HG03139 (cell line): ENCODE measurements around the gene S1PR4.
"Not testable (repeated sequence)": the region's sequence is repeated elsewhere in the genome, so short reads cannot be mapped to it uniquely, and the experiment has no call there.

Experiments
- ATAC-seq: cut with Tn5 transposase; IDR thresholded peaks from one replicate; pipeline ENCODE4 v1.9.1; 2021; ENCODE audit not compliant: unreplicated experiment

Gene S1PR4

GRCh38 chr19:3211191-3211590 lies 32.6 kb downstream of the S1PR4 start:
- ATAC-seq = no peak

GRCh38 chr19:3213159-3213558 lies 34.6 kb downstream of the S1PR4 start:
- ATAC-seq = no peak

- no peak for ATAC-seq
Observed at GRCh38 chr19:3216874-3217273, 38.3 kb downstream of the S1PR4 start.

DNA sequence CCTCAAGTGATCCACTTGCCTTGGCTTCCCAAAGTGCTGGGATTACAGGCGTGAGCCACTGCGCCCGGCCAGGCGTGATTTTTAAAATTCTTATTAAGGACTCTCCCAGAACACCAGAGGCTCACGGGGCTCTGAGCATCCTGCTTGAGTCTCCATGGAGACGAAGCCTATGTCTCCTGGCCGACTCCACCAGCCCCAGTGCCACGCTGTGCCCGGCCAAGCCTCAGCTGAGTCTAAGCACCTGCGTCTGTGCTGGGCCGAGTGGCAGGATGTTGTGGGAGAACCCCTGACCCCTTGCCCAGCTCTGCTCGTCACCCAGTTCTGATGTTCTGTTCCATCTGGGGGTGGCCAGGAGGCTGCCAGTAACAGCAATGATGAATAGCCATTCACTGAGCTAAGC lies 42.0 kb downstream of the S1PR4 start:
- no peak for ATAC-seq

DNA sequence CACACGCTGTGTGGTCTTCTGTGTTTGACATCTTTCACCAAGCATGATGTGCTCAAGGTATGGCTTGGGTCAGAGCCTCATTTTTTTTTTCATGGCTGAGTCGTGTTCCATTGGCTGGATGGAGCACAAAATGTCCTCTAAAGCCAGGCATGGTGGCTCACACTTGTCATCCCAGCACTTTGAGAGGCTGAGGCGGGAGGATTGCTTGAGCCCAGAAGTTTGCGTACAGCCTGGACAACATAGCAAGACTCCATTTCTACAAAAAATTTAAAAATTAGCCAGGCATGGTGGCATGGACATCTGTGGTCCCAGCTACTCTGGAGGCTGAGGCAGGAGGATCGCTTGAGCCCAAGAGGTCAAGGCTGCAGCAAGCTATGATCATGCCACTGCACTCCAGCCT lies 43.0 kb downstream of the S1PR4 start:
- ATAC-seq = not testable (repeated sequence)

- ATAC-seq = no peak
Observed at GRCh38 chr19:3222709-3223108, 44.1 kb downstream of the S1PR4 start.

GRCh38 chr19:3224346-3225168 lies 46.0 kb downstream of the S1PR4 start, which contains the start of gene CELF5:
CELF5 (plus strand) TSS chr19:3224661; CDS start chr19:3224740, 79 bp downstream.
- no peak for ATAC-seq

DNA sequence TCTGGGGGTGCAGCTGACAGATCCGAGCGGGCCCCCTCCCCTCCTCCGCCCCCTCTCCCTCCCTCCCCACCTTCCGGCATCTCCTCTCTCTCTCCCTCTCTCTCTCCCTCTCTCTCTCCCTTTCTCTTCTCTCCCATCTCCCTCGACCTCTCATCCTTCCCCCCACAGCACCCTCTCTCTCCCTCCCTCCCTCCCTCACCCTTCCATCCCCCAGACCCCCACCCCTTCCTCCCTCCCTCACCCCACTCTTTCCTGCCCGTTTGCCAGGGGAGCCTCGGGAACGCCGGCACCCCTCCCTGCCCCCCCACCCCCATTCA lies 46.6 kb downstream of the S1PR4 start:
- ATAC-seq = no peak

GRCh38 chr19:3225677-3226093 lies 47.1 kb downstream of the S1PR4 start:
- ATAC-seq = no peak

GRCh38 chr19:3227054-3227626 lies 48.6 kb downstream of the S1PR4 start:
- no peak for ATAC-seq

GRCh38 chr19:3229346-3229743 lies 50.8 kb downstream of the S1PR4 start:
- no peak for ATAC-seq
